Right cardiac atrium (tissue), 5 donors: ENCODE data around the gene PRTFDC1. TPM values are rescaled to one million over a fixed set of nuclear protein-coding genes. Genes with fewer than 3 reads are reported as not detected.

Experiments
- ATAC-seq, 2 donors: fragments of 200-7000 bp; cut with Tn5 transposase; one replicate each; pipeline versions ENCODE4 v1.8.0 to v1.9.1; 2020; ENCODE audit warnings: moderate library complexity in 2 of 2, mild to moderate bottlenecking in 1 of 2
- DNase-seq, 3 donors: peaks; one replicate each; pipeline ENCODE4 v3.0.0-alpha.2; 2020
- H3K27ac ChIP-seq: one replicate; pipeline ENCODE4 v1.5.1; 2013; ENCODE audit warnings: mild to moderate bottlenecking, low read length, control low read depth, moderate library complexity
- H3K27me3 ChIP-seq: one replicate; pipeline ENCODE4 v1.6.1; 2013; ENCODE audit not compliant: control insufficient read depth, insufficient read depth
- H3K4me1 ChIP-seq: one replicate; pipeline ENCODE4 v1.6.1; 2013; ENCODE audit warnings: low read length; ENCODE audit not compliant: control insufficient read depth, insufficient read depth
- H3K4me3 ChIP-seq: one replicate; pipeline ENCODE4 v1.5.1; 2013; ENCODE audit warnings: low read length, control low read depth
- H3K9me3 ChIP-seq: one replicate; pipeline ENCODE4 v1.6.1; 2013; ENCODE audit warnings: low read length; ENCODE audit not compliant: control insufficient read depth
- WGBS: extraction: QIAGEN DNeasy Blood & Tissue Kit; methylation state at CpG from one replicate; pipeline ENCODE4 v1.1.7; 2013; 5-methylcytosine and 5-hydroxymethylcytosine counted together
- intact Hi-C, 4 donors: fragments of 100-400 bp; cut with DNase I; formaldehyde crosslinking; loops; one replicate each; pipeline versions ENCODE4 v1.11.0 to v1.14.0; 2022 to 2023
- polyA plus RNA-seq: library from polyadenylated mRNA; stranded (reverse); fragments of 200-250 nt; gene quantifications from one replicate; pipeline ENCODE4 v1.2.3, GENCODE V29; 2013
- total RNA-seq, 4 donors: library from RNA; stranded (reverse); fragmentation: NEBNext Ultra II Directional; extraction: Animal tissue kit (Norgen Biotek cat#: 25700); gene quantifications; one replicate each; pipeline ENCODE4 v1.2.1, GENCODE V29; 2021
- donor health status: healthy with polysubstance abuse.
- donor health status: DM: no; HTN: yes; CAD: no.
- donor health status: DM: no; HTN: no; CAD: no.
- donor health status: DM: no; HTN: yes; CAD: no; lungs with severe emphysema.
- donor health status: DM: yes; HTN: yes; CAD: no.

Gene PRTFDC1
- total and polyA plus RNA-seq, 5 donors: 7.6 to 11.2 (median 10.4) TPM

DNA sequence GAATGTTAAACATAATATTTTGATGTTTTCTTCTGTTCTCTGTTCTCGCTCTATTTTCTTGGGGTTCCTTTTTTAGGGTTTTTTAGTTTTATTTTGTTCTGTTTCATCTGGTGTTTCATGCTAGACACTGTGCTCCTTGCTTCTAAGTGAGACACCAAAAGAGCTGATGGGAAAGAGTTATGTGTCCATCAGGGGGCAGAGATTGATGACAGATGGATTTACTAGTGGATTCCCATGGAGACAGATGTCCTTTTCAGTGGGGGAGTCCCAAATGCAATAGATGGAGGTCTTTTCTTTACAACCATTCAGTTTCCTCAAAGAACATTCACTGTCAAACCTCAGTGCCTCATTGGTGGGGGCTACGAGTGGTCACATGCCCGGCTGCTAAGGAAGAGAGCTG lies 34.9 kb downstream of the PRTFDC1 start:
- H3K27me3 ChIP-seq: no peaks in the 10 kb centered on the region
- DNase-seq (no peak), ATAC-seq (no peak)
- no peak overlapping the region for H3K4me3 ChIP-seq
- H3K27ac ChIP-seq: no peak overlapping the region
- H3K4me1 ChIP-seq: peaks cover 3% of the 10 kb centered on the region
- 96% methylated on average over 3 of the region's 3 CpGs for WGBS
- no peaks in the 10 kb centered on the region for H3K9me3 ChIP-seq
- intact Hi-C loops: no loop called here

DNA sequence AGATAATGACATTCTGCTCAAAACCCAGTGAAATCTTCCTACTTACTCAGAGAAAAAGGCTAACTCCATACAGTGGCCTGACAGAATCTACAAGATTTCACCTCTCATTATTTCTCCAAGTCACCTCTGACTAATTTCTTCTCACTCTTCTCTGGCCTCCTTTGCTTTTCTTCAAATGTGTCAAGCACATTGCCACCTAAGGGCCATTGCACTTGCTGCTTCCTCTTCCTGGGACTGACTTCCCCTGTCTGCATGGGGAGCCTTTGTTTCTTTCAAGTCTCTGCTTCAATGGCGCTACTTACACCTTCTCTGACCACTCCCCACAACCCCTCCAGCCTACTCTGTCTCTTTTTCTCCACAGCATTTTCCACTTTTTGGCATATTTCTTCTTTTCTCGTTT lies 36.0 kb downstream of the PRTFDC1 start:
- Histone ChIP-seq H3K27ac (no peak overlapping the region), H3K27me3 (no peaks in the 10 kb centered on the region), H3K4me1 (peaks cover 3% of the 10 kb centered on the region), H3K9me3 (no peaks in the 10 kb centered on the region), H3K4me3 (no peak overlapping the region)
- DNase-seq (no peak), ATAC-seq (no peak)
- WGBS: 86% methylated on average over 2 of the region's 2 CpGs
- intact Hi-C loops: no loop called here

- Histone ChIP-seq H3K27ac (no peak overlapping the region), H3K4me1 (no peaks in the 10 kb centered on the region), H3K9me3 (no peaks in the 10 kb centered on the region), H3K27me3 (no peaks in the 10 kb centered on the region), H3K4me3 (no peak overlapping the region)
- intact Hi-C loops: no loop called here
- DNase-seq: no peak
- no peak for ATAC-seq
Measured at GRCh38 chr10:24915304-24915703, 37.1 kb downstream of the PRTFDC1 start.

DNA sequence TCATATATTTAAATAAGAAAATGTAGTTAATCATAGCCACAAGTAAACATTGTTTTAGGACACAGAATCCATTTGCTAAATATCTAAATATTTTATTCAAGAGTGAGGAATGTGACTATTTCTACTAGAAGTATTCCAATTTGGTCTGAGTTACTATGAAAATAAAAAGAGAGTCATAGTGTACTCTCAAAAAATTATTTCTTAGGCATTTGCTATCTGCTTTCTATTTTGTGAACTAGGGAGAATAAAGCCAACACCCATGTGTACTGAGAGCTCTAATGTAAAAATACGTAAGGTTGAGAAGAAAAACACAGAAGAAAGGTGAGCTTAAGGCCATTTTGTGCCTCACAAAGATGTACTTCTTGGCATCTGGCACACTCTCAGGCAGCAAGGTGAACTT lies 38.3 kb downstream of the PRTFDC1 start:
- H3K4me1 ChIP-seq: no peaks in the 10 kb centered on the region
- 63% methylated on average over 1 of the region's 1 CpG for WGBS
- no peak overlapping the region for H3K4me3 ChIP-seq
- peak in 1 of 2 donors; percentile 65 for ATAC-seq
- DNase-seq: no peak
- intact Hi-C loops: no loop called here
- H3K27me3 ChIP-seq: no peaks in the 10 kb centered on the region
- H3K9me3 ChIP-seq: no peaks in the 10 kb centered on the region
- H3K27ac ChIP-seq: peak overlapping the region; percentile 56

DNA sequence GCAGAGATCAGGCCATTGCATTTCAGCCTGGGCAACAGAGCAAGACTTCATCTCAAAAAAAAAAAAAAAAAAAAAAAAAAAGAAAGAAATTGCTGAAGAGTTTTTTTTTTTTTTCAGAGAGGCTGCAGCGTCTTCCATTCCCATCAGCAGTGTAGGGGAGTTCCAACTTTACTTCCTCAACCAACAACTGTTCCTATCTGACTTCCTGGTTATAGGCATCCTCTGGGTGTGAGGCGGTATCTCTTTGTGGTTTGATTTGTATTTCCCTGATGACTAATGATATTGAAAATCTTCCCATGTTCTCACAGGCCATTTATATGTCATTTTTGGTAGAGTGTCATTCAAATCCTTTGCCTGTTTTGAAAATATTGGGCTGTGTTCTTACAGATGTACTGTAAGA lies 40.2 kb downstream of the PRTFDC1 start:
- ATAC-seq (peak; percentile 74), DNase-seq (no peak)
- WGBS: 42% methylated on average over 2 of the region's 2 CpGs
- no peaks in the 10 kb centered on the region for H3K27me3 ChIP-seq
- no peak overlapping the region for H3K27ac ChIP-seq
- no peaks in the 10 kb centered on the region for H3K4me1 ChIP-seq
- H3K4me3 ChIP-seq: no peak overlapping the region
- intact Hi-C loops: no loop called here
- no peaks in the 10 kb centered on the region for H3K9me3 ChIP-seq

DNA sequence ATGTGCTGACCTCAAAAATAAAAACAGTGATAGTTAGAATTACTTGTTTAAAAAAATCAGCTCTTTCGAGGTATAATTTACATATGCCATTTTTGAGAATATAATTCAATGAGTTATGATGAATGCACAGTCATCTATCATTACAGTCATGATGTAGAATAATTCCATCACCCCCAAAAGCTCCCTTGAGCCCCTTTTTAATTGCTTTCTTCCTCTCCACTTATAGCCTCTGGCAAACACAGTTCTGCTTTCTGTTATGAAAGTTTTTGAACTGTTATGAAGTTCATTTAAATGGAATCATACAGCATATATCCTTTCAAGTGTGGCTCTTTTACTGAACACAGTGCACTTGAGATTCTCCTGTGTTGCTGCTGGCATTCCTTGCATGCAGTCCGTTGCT lies 41.4 kb downstream of the PRTFDC1 start:
- no peaks in the 10 kb centered on the region for H3K9me3 ChIP-seq
- H3K4me3 ChIP-seq: no peak overlapping the region
- intact Hi-C loops: no loop called here
- H3K4me1 ChIP-seq: no peaks in the 10 kb centered on the region
- H3K27me3 ChIP-seq: no peaks in the 10 kb centered on the region
- DNase-seq: no peak
- 94% methylated on average over 2 of the region's 2 CpGs for WGBS
- no peak overlapping the region for H3K27ac ChIP-seq
- ATAC-seq: no peak

DNA sequence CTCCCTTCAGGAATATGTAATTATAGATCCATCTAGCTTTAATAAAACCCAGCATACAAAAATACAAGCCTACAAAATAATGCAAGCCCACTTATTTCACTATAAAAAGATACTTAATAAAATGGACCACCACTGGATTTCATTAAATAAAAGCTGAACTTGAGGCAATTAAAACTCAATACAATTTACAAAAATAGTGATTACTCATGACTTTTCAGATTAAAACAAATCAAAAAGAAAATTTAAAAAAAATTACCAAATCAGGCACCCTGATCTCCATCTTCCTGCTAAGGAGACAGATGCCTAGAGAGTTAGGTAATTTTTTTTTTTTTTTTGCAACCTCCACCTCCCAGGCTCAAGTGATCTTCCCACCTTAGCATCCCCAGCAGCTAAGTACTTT lies 41.8 kb downstream of the PRTFDC1 start:
- intact Hi-C loops: no loop called here
- Histone ChIP-seq H3K9me3 (no peaks in the 10 kb centered on the region), H3K27me3 (no peaks in the 10 kb centered on the region), H3K4me1 (no peaks in the 10 kb centered on the region), H3K4me3 (no peak overlapping the region), H3K27ac (no peak overlapping the region)
- DNase-seq (no peak), ATAC-seq (no peak)

DNA sequence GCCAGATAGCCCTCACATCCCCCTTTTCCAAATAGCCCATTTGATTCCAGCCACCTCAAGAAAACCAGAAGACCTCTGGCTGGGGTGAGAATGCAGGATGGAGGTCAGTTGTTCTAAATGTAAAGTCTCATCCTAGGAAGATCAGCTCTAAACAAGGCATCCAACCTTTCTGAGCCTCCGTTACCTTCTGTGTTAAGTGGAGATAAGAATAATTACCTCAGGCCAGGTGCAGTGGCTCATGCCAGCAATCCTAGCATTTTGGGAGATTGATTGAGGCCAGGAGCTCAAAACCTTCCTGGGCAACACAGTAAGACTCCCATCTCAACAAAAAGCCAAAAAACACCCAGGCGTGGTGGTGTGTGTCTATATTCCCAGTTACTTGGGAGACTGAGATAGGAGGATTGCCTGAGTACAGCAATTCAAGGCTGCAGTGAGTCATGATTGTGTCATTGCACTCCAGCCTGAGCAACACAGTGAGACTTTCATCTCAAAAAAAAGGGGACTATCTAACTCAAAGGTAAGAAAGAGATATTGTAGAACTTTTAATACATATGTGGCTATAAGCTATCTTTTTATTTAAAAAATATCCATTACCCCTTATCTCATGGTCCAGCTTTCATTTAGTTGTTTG lies 43.5 kb downstream of the PRTFDC1 start:
- DNase-seq (no peak), ATAC-seq (peak in 1 of 2 donors; percentile 51)
- Histone ChIP-seq H3K4me1 (no peaks in the 10 kb centered on the region), H3K27ac (no peak overlapping the region), H3K27me3 (no peaks in the 10 kb centered on the region), H3K4me3 (no peak overlapping the region), H3K9me3 (no peaks in the 10 kb centered on the region)
- intact Hi-C loops: no loop called here
- 85% methylated on average over 2 of the region's 2 CpGs for WGBS

GRCh38 chr10:24907956-24908355 lies 44.5 kb downstream of the PRTFDC1 start:
- ATAC-seq (no peak), DNase-seq (no peak)
- Histone ChIP-seq H3K9me3 (no peaks in the 10 kb centered on the region), H3K27me3 (no peaks in the 10 kb centered on the region), H3K27ac (no peak overlapping the region), H3K4me1 (no peaks in the 10 kb centered on the region), H3K4me3 (no peak overlapping the region)
- intact Hi-C loops: no loop called here
- 88% methylated on average over 6 of the region's 6 CpGs for WGBS

- Histone ChIP-seq H3K27ac (no peak overlapping the region), H3K27me3 (no peaks in the 10 kb centered on the region), H3K9me3 (no peaks in the 10 kb centered on the region), H3K4me1 (peaks cover 5% of the 10 kb centered on the region), H3K4me3 (no peak overlapping the region)
- WGBS: 86% methylated on average over 3 of the region's 3 CpGs
- DNase-seq (no peak), ATAC-seq (no peak)
- intact Hi-C loops: no loop called here
Measured at GRCh38 chr10:24906372-24906771, 46.0 kb downstream of the PRTFDC1 start.

- no peak for ATAC-seq
- H3K4me3 ChIP-seq: no peak overlapping the region
- 94% methylated on average over 4 of the region's 4 CpGs for WGBS
Measured at GRCh38 chr10:24904824-24905223, 47.6 kb downstream of the PRTFDC1 start.

GRCh38 chr10:24902400-24902728 lies 50.0 kb downstream of the PRTFDC1 start:
- no peak overlapping the region for H3K4me3 ChIP-seq
- H3K9me3 ChIP-seq: no peaks in the 10 kb centered on the region
- DNase-seq: no peak
- H3K4me1 ChIP-seq: peaks cover 6% of the 10 kb centered on the region
- no peaks in the 10 kb centered on the region for H3K27me3 ChIP-seq
- no peak for ATAC-seq
- H3K27ac ChIP-seq: no peak overlapping the region
- intact Hi-C loops: no loop called here
- WGBS: 80% methylated on average over 1 of the region's 1 CpG

More at GRCh38 chr10:24904824-24905223, 47.6 kb downstream of the PRTFDC1 start:
- peaks cover 6% of the 10 kb centered on the region for H3K4me1 ChIP-seq
- no peak for DNase-seq
- no peak overlapping the region for H3K27ac ChIP-seq
- no peaks in the 10 kb centered on the region for H3K27me3 ChIP-seq
- no peaks in the 10 kb centered on the region for H3K9me3 ChIP-seq
- intact Hi-C loops: no loop called here
